GM23338 (cell line): Measurements from ENCODE around the gene RCBTB1. TPM values are rescaled to one million over a fixed set of nuclear protein-coding genes. Genes with fewer than 3 reads are reported as not detected.

Experiments used
- CREB1 ChIP-seq: fragments of 250-450 bp; sonication (Bioruptor Pico); IDR thresholded peaks from 2 replicates; pipeline ENCODE4 v1.5.0; 2020; ENCODE audit warnings: low read depth, mild to moderate bottlenecking, moderate library complexity
- CTCF ChIP-seq, 2 experiments: fragments of 200-600 bp in 1 of 2; sonication (generic) in 1 of 2; conservative IDR thresholded peaks; 2 replicates each; pipeline versions ENCODE4 v1.5.1 to v1.6.1; 2016 to 2017; ENCODE audit warnings: antibody characterized with exemption in 2 of 2, low read depth in 2 of 2, mild to moderate bottlenecking in 2 of 2, moderate library complexity in 1 of 2
- REST ChIP-seq: IDR thresholded peaks from one replicate; pipeline ENCODE4 v1.6.1; 2018; ENCODE audit warnings: antibody characterized with exemption; ENCODE audit not compliant: unreplicated experiment
- ZNF462 ChIP-seq: fragments of 250-450 bp; sonication (Bioruptor Pico); IDR thresholded peaks from 2 replicates; pipeline ENCODE4 v1.5.0; 2020; ENCODE audit warnings: mild to moderate bottlenecking, moderate library complexity
- polyA plus RNA-seq: library from polyadenylated mRNA; unstranded; fragments of >200 nt; fragmentation: Nextera tagmentation; extraction: Ambion mirVana; gene quantifications from 2 replicates; pipeline ENCODE4 v1.2.1, GENCODE V29; 2016
- total RNA-seq: library from RNA; depleted of rRNA; stranded (reverse); fragments of >200 nt; shearing (Covaris generic); gene quantifications from 2 replicates; pipeline ENCODE4 v1.2.3, GENCODE V29; 2014

Gene RCBTB1
- total and polyA plus RNA-seq, 2 experiments from 2014 or later, result 10.8 to 33.5 TPM

- TF ChIP-seq ZNF462 (CRISPR knock-in tag) (no peak), REST (no peak), CREB1 (no peak), CTCF (conservative IDR thresholded peaks at IDR 0.05; ENCODE audit: low read depth in 2 of 2) (no peak)
Observed at GRCh38 chr13:49602005-49602404, 16.6 kb upstream of the RCBTB1 start (continued).
